HEK293 (cell line): ENCODE measurements around the gene GCK.

Source experiments
- CTCF ChIA-PET: fragments of 350-600 bp; formaldehyde crosslinking; extraction: SDS; loops from one replicate; lab custom pipeline; 2021; ENCODE audit warnings: antibody characterized with exemption; lab: Yijun Ruan, JAX
- POLR2A ChIA-PET: fragments of 300-600 bp; formaldehyde crosslinking; extraction: SDS; loops from one replicate; lab custom pipeline; 2020; ENCODE audit warnings: antibody characterized with exemption, inconsistent platforms; lab: Yijun Ruan, JAX
- H3K27ac ChIP-seq: fragments of 200-500 bp; sonication (Bioruptor generic); 2 replicates; pipeline ENCODE4 v1.5.1; 2014; ENCODE audit warnings: low read depth, low read length, control low read depth, inconsistent platforms; ENCODE audit errors: extremely low read depth
- H3K36me3 ChIP-seq, 2 experiments: fragments of 200-500 bp in 1 of 2; sonication (Bioruptor generic) in 1 of 2; 1 replicate in 1 of 2; 2 replicates in 1 of 2; pipeline ENCODE4 v1.5.1; 2014 to 2017; ENCODE audit warnings: inconsistent platforms in 2 of 2, low read length in 2 of 2; ENCODE audit not compliant: control insufficient read depth in 2 of 2, insufficient read depth in 1 of 2
- H3K4me1 ChIP-seq: fragments of 200-500 bp; sonication (Bioruptor generic); 2 replicates; pipeline ENCODE4 v1.5.1; 2014; ENCODE audit warnings: mild to moderate bottlenecking, low read length, inconsistent platforms; ENCODE audit not compliant: control insufficient read depth, insufficient read depth
- H3K4me3 ChIP-seq: 2 replicates; pipeline ENCODE4 v1.5.1; 2011; ENCODE audit warnings: low read depth, mild to moderate bottlenecking, control low read depth, low read length, moderate library complexity
- H3K9me3 ChIP-seq: fragments of 200-500 bp; sonication (Bioruptor generic); 2 replicates; pipeline ENCODE4 v1.5.1; 2014; ENCODE audit warnings: low read depth, low read length, inconsistent platforms; ENCODE audit not compliant: control insufficient read depth, insufficient read depth
- KLF1 ChIP-seq: fragments of 450-650 bp; formaldehyde crosslinking; IDR thresholded peaks from 2 replicates; pipeline ENCODE4 v1.5.1; 2016; ENCODE audit warnings: missing biosample characterization, missing genetic modification characterization
- ZBTB11 ChIP-seq: fragments of 450-650 bp; formaldehyde crosslinking; conservative IDR thresholded peaks from 2 replicates; pipeline ENCODE4 v1.5.1; 2016; ENCODE audit warnings: low read depth, missing biosample characterization, missing genetic modification characterization
- ZBTB20 ChIP-seq: fragments of 450-650 bp; formaldehyde crosslinking; IDR thresholded peaks from 2 replicates; pipeline ENCODE4 v1.5.1; 2016; ENCODE audit warnings: missing biosample characterization, missing genetic modification characterization
- ZNF121 ChIP-seq: fragments of 450-650 bp; formaldehyde crosslinking; IDR thresholded peaks from 2 replicates; pipeline ENCODE4 v1.5.1; 2016; ENCODE audit warnings: missing biosample characterization, missing genetic modification characterization
- ZNF18 ChIP-seq: fragments of 450-650 bp; formaldehyde crosslinking; IDR thresholded peaks from 2 replicates; pipeline ENCODE4 v1.5.1; 2016; ENCODE audit warnings: missing biosample characterization, missing genetic modification characterization
- ZNF292 ChIP-seq: fragments of 450-650 bp; formaldehyde crosslinking; IDR thresholded peaks from 2 replicates; pipeline ENCODE4 v1.5.1; 2016; ENCODE audit warnings: low read depth, missing biosample characterization, missing genetic modification characterization, borderline replicate concordance
- ZNF324 ChIP-seq: fragments of 450-650 bp; formaldehyde crosslinking; IDR thresholded peaks from 2 replicates; pipeline ENCODE4 v1.5.1; 2016; ENCODE audit warnings: missing biosample characterization, missing genetic modification characterization
- ZNF394 ChIP-seq: fragments of 450-650 bp; formaldehyde crosslinking; IDR thresholded peaks from 2 replicates; pipeline ENCODE4 v1.5.1; 2016; ENCODE audit warnings: missing biosample characterization, missing genetic modification characterization, mild to moderate bottlenecking, moderate library complexity, borderline replicate concordance
- ZNF423 ChIP-seq: fragments of 450-650 bp; formaldehyde crosslinking; IDR thresholded peaks from 2 replicates; pipeline ENCODE4 v1.5.1; 2016; ENCODE audit warnings: missing biosample characterization, missing genetic modification characterization
- ZNF529 ChIP-seq: fragments of 450-650 bp; formaldehyde crosslinking; IDR thresholded peaks from 2 replicates; pipeline ENCODE4 v1.5.1; 2017; ENCODE audit warnings: missing genetic modification characterization, missing biosample characterization; ENCODE audit not compliant: insufficient replicate concordance
- ZNF555 ChIP-seq: fragments of 450-650 bp; formaldehyde crosslinking; conservative IDR thresholded peaks from 2 replicates; pipeline ENCODE4 v1.5.1; 2017; ENCODE audit warnings: missing biosample characterization, mild to moderate bottlenecking, missing genetic modification characterization, inconsistent platforms
- ZNF660 ChIP-seq: fragments of 450-650 bp; IDR thresholded peaks from 2 replicates; pipeline ENCODE4 v1.5.1; 2018; ENCODE audit warnings: missing biosample characterization, mild to moderate bottlenecking, missing genetic modification characterization
- ZNF670 ChIP-seq: fragments of 450-650 bp; formaldehyde crosslinking; IDR thresholded peaks from 2 replicates; pipeline ENCODE4 v1.5.1; 2016; ENCODE audit warnings: missing biosample characterization, missing genetic modification characterization, low read depth
- ZNF677 ChIP-seq: fragments of 450-650 bp; IDR thresholded peaks from 2 replicates; pipeline ENCODE4 v1.5.0; 2018; ENCODE audit warnings: missing biosample characterization, mild to moderate bottlenecking, missing genetic modification characterization, moderate library complexity
- ZNF707 ChIP-seq: fragments of 450-650 bp; formaldehyde crosslinking; IDR thresholded peaks from 2 replicates; pipeline ENCODE4 v1.5.1; 2016; ENCODE audit warnings: missing biosample characterization, missing genetic modification characterization
- TF ChIP-seq, protein P1 (sequence below): fragments of 450-650 bp; formaldehyde crosslinking; IDR thresholded peaks from 2 replicates; pipeline ENCODE4 v1.5.1; 2016; ENCODE audit warnings: missing biosample characterization, missing genetic modification characterization, borderline replicate concordance
- TF ChIP-seq, protein P2 (sequence below): fragments of 450-650 bp; formaldehyde crosslinking; IDR thresholded peaks from 2 replicates; pipeline ENCODE4 v1.5.1; 2016; ENCODE audit warnings: missing biosample characterization, missing genetic modification characterization

The GCK gene

DNA sequence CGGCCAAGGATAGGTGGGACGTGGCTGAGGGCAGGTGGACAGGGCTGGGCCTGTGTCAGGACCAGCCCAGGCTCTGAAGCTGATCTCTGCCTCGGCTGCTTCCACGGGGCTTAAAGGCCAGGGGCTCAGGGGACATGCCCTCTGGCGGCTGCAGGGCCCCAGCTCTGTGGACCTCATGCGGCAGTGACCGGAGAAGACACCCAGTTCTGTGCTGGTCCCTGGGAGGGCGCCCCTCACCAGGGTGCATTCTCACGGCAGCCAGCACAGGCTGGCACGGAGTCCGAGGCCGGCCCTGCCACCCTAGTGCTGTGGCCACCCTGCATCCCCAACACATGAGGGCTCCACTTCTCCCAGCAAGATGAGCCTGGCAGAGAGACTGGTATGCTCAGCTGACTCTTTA, 41.8 kb upstream of the GCK start:
- CTCF ChIA-PET = interaction anchor here (1.3 kb wide), 1 partner anchor 16 kb away, joined by 5 read pairs; no protein-coding TSS in a partner anchor

More for the DNA sequence above, 41.8 kb upstream of the GCK start:
- no peaks in the 10 kb centered on the region for H3K36me3 ChIP-seq
- TF ChIP-seq, protein P1, sequence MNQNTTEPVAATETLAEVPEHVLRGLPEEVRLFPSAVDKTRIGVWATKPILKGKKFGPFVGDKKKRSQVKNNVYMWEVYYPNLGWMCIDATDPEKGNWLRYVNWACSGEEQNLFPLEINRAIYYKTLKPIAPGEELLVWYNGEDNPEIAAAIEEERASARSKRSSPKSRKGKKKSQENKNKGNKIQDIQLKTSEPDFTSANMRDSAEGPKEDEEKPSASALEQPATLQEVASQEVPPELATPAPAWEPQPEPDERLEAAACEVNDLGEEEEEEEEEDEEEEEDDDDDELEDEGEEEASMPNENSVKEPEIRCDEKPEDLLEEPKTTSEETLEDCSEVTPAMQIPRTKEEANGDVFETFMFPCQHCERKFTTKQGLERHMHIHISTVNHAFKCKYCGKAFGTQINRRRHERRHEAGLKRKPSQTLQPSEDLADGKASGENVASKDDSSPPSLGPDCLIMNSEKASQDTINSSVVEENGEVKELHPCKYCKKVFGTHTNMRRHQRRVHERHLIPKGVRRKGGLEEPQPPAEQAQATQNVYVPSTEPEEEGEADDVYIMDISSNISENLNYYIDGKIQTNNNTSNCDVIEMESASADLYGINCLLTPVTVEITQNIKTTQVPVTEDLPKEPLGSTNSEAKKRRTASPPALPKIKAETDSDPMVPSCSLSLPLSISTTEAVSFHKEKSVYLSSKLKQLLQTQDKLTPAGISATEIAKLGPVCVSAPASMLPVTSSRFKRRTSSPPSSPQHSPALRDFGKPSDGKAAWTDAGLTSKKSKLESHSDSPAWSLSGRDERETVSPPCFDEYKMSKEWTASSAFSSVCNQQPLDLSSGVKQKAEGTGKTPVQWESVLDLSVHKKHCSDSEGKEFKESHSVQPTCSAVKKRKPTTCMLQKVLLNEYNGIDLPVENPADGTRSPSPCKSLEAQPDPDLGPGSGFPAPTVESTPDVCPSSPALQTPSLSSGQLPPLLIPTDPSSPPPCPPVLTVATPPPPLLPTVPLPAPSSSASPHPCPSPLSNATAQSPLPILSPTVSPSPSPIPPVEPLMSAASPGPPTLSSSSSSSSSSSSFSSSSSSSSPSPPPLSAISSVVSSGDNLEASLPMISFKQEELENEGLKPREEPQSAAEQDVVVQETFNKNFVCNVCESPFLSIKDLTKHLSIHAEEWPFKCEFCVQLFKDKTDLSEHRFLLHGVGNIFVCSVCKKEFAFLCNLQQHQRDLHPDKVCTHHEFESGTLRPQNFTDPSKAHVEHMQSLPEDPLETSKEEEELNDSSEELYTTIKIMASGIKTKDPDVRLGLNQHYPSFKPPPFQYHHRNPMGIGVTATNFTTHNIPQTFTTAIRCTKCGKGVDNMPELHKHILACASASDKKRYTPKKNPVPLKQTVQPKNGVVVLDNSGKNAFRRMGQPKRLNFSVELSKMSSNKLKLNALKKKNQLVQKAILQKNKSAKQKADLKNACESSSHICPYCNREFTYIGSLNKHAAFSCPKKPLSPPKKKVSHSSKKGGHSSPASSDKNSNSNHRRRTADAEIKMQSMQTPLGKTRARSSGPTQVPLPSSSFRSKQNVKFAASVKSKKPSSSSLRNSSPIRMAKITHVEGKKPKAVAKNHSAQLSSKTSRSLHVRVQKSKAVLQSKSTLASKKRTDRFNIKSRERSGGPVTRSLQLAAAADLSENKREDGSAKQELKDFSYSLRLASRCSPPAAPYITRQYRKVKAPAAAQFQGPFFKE (tag by site-specific recombination) = no peak
- TF ChIP-seq ZNF677 (tag by site-specific recombination) (no peak), ZNF529 (tag by site-specific recombination) (no peak), ZNF18 (tag by site-specific recombination) (no peak), ZNF292 (tag by site-specific recombination) (no peak), ZNF707 (no peak), ZNF324 (no peak), ZNF670 (tag by site-specific recombination) (no peak), ZBTB20 (tag by site-specific recombination) (no peak), ZNF121 (tag by site-specific recombination) (no peak), KLF1 (tag by site-specific recombination) (no peak), ZNF555 (no peak), ZNF423 (tag by site-specific recombination) (no peak), ZBTB11 (tag by site-specific recombination) (no peak), ZNF660 (tag by site-specific recombination) (no peak), ZNF394 (tag by site-specific recombination) (no peak)
- TF ChIP-seq, protein P2, sequence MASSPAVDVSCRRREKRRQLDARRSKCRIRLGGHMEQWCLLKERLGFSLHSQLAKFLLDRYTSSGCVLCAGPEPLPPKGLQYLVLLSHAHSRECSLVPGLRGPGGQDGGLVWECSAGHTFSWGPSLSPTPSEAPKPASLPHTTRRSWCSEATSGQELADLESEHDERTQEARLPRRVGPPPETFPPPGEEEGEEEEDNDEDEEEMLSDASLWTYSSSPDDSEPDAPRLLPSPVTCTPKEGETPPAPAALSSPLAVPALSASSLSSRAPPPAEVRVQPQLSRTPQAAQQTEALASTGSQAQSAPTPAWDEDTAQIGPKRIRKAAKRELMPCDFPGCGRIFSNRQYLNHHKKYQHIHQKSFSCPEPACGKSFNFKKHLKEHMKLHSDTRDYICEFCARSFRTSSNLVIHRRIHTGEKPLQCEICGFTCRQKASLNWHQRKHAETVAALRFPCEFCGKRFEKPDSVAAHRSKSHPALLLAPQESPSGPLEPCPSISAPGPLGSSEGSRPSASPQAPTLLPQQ = no peak
- TF ChIP-seq, all 188 proteins: peak for 0
- POLR2A ChIA-PET = no interaction called here
- Histone ChIP-seq H3K4me3 (no peak overlapping the region), H3K9me3 (no peaks in the 10 kb centered on the region), H3K27ac (no peak overlapping the region), H3K4me1 (no peaks in the 10 kb centered on the region)
